Measurements from ENCODE around the gene SEMA5A.

SEMA5A gene

DNA sequence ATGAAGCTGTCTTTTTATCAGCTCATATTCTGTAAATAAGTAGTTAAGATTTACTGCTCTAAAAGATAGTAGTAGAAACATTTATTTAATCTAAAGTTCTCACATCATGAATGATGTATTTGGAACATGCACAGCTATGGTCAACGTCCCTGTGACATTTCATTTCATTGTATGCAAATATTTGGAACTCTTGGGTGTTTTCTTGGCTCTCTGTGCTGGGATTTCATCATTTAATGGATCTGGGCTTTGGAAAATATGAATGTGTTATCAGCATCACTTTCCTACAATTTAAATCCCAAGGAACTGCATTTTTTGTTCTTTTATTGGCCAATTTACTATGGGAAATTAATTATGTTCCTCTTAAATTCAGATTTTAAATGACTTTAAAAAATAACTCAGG, 462.9 kb downstream of the SEMA5A start:
- no peak for DNase-seq

DNA sequence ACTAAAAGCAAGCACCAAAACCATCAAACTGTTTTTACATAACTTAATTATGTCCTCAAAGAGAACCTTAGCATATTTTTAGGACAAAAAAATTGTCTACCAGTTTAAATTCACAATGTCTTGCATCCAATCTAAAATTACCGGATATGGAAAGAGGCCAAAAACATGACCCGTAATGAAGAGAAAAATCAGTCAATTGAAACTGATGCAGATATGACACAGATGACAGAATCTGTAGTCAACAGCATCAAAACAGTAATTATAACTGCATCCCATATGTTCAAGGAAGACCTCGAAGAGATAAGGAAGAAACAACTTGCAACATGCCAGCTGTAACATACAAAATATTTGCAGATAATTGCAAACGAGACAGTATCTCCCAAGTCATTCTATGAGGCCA, 473.2 kb downstream of the SEMA5A start:
- DNase-seq: no peak

GRCh38 chr5:9071524-9071923, 474.4 kb downstream of the SEMA5A start:
- DNase-seq: no peak

DNA sequence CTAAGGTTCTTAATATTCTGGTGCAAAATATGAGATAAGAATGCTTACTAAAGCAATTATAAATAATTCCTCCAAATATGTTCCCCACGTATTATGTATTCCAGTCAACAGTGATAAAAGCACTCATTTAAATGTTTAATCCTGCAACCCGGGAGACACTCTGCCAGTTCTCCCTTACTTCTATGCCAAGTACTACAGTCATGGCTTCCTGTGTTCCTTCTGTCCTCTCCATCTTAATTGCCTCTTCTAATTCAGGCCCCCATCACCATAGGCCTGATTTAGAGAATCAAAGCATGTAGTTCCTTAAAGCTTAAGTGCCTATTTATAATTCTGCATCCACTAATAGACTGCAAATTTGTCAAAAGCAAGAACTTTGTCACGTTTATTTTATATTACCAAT, 474.8 kb downstream of the SEMA5A start:
- DNase-seq: no peak

GRCh38 chr5:9069650-9070049, 476.2 kb downstream of the SEMA5A start:
- no peak for DNase-seq

- DNase-seq: no peak
These were observed 478.7 kb downstream of the SEMA5A start for GRCh38 chr5:9067154-9067553.

- no peak for DNase-seq
These were observed 479.5 kb downstream of the SEMA5A start for GRCh38 chr5:9066349-9066748.

- no peak for DNase-seq
These were observed 482.1 kb downstream of the SEMA5A start for GRCh38 chr5:9063615-9064245.

- no peak for DNase-seq
These were observed 483.0 kb downstream of the SEMA5A start for GRCh38 chr5:9062873-9063272.

DNA sequence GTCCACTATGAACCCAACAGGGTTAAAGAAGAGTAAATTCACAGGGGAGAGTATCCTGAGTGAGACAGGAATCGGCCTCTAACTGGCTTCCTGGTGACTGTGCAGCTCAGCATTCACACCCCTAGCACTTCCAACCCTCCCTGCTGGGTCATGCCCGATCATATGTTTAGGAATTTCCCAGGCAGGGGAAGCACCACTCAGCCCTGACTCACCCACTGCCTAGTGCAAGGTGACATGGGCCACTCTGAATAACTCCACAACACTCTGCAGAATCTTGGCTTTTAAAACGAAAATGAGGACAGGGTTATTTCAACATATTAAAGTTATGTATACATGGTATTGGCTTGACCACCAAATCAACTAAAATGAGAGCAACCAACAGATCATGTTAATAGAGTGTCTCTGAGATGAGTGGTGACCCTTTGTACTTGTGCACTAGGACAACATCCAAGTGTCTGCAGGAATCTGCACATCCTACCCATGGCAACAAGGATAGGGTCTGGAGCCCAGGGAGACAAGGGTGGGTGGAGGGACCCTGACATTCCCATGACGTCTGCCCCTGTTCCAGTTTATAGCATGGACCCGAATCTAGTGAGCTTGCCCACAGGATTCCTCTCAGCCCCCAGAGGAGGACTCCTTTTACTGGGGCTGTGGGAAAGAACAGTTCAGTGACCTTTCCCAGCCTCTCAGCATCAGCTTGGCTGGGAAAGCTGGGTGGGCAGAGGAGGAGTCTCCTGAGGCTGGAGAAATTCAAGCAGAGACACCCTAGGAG, 485.8 kb downstream of the SEMA5A start:
- DNase-seq: no peak

- DNase-seq: no peak
These were observed 487.2 kb downstream of the SEMA5A start for GRCh38 chr5:9058666-9059065.

- DNase-seq: no peak
These were observed 487.7 kb downstream of the SEMA5A start for GRCh38 chr5:9058161-9058560.

DNA sequence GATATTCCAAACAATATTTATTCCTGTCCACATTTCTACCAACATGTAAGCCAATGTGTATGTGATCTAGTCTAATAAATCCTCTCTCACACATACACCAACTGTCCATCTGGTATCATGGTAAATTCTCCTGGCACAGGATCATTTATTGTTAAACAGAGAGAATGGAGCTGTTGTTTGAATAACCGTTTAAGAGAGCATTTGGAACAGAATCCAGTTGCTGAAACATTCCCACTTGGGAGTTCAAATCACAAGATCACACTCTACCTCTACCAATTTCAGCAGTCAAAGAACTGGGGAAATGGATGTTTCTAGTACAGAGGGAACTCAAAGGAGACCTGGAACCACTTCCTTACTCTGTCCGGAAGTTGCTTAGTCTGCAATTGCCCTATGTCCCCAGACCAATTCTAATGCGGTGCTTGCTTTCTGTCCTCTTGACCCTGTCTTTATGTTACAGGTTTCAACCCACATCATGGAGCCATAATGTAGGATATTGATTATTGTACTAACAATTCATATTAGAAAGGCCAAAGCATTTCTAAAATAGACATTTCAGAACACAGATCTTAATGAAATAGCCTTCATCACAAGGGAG, 488.4 kb downstream of the SEMA5A start:
- DNase-seq: no peak

DNA sequence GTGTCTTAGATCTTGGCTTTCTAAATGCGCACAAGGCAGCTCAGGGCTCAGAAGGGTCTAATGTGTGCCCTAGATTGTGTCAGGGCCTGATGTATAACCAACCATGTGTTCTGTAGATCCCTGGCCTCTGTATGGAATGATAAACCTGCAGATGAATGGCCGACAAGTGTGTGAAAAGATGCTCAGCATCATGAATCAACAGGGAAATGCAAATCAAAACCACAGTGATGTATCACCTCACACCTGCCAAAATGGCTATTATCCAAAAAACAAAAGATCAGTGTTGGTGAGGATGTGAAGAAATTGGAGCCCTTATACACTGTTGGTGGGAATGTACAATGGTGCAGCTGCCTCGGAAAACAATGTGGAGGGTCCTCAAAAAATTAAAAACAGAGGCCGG, 489.8 kb downstream of the SEMA5A start:
- no peak for DNase-seq

- DNase-seq: no peak
These were observed 490.9 kb downstream of the SEMA5A start for GRCh38 chr5:9054821-9055589.

GRCh38 chr5:9054322-9054721, 491.6 kb downstream of the SEMA5A start:
- DNase-seq: no peak

GRCh38 chr5:9052421-9052820, 493.5 kb downstream of the SEMA5A start:
- DNase-seq: no peak

GRCh38 chr5:9051779-9052178, 494.1 kb downstream of the SEMA5A start:
- no peak for DNase-seq

DNA sequence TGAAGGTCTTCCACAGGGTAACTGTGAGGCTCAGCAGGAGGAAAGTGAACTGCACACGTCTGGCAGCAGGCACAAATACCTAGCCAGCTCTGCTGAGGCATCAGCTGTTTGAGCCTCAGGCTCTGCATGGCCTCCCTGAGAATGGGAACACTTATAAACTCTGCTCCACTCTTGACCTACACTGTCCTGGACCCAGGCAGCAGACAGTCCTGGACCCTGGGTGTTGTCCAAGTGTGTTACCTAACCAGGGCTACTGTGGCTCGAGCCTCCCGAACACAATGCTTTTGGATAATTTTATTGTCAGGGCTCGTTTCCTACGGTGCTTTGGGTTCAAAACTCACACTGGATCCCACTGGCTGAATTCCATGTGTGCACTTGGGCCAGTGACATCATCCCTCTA, 497.9 kb downstream of the SEMA5A start:
- DNase-seq: no peak

DNA sequence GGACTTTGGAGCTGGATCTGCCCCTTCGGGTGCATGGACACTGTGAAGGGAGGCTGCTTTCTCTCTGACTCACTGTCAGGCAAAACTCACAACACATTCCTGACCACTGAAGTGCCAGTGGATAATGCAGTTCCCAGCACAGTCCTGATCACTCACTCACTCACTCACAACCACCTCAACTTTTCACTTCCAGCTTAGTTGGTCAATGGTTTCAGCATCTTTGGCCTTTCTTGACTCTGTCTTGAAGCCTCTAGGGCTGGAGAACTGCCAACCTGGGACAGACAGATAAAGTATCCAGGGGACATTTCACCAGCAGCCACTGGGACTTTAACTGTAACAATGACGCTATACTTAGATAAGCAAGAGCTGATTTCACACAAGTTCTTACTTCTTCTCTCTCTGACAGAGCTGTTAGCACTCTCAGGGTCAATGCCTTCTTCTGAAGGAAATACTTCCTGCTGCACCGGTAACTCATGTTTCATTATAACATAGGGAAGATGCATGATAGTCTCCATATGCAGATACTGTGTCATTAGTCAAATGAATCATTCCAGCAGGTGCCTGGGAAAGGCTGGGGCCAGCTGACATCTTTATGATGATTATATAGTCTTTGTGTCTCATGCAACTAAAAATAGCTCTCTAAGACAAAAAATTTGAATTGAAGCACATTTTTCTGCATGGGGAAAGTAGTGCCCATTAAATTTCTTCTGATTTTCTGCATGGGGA, 499.0 kb downstream of the SEMA5A start:
- no peak for DNase-seq

DNA sequence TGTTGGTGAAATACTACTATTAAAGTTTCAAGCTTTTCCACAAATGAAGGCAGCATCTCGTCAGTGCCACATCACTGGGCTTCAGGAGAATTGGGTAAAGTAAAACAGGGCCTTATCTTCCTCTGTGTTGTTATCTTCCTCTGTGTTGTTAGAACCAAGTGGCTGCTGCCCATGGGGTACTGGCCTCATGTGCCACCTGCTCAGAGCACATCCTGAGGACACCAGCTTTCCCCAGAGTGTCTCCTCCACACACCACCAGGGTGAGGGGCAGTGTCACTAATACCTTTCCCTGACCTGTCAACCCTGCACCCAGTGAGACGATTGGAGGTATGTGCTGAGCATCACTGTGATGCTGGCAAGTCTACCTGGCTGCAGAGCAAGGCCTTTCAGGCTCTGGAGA, 499.9 kb downstream of the SEMA5A start:
- DNase-seq: no peak
